ENCODE measurements around the gene RTBDN.
"Not testable (repeated sequence)": the region's sequence is repeated elsewhere in the genome, so short reads cannot be mapped to it uniquely, and the experiment has no call there.

The RTBDN gene

GRCh38 chr19:12866416-12867119 is 32.2 kb upstream of the RTBDN start:
- ATAC-seq (replicated peaks) = no peak
- H3K4me1 Mint-ChIP-seq = peaks cover 11 to 17% of the 10 kb centered on the region in 2 donors
- H3K36me3 Mint-ChIP-seq = peaks cover 0 to 2% of the 10 kb centered on the region in 2 donors
- peak overlapping the region; percentile 48 for H3K27ac Mint-ChIP-seq
- DNase-seq = no peak
- peaks cover 6 to 7% of the 10 kb centered on the region in 2 donors for H3K27me3 Mint-ChIP-seq
- peak overlapping the region; percentile 83 to 87 for H3K4me3 Mint-ChIP-seq
- no peaks in the 10 kb centered on the region for H3K9me3 Mint-ChIP-seq

GRCh38 chr19:12865746-12866415 is 31.5 kb upstream of the RTBDN start:
- Mint-ChIP-seq H3K4me1 (peaks cover 11 to 17% of the 10 kb centered on the region in 2 donors), H3K4me3 (peak overlapping the region in 1 of 2 donors; percentile 60), H3K36me3 (peaks cover 0 to 2% of the 10 kb centered on the region in 2 donors), H3K27me3 (peaks cover 13% of the 10 kb centered on the region in 2 donors), H3K9me3 (no peaks in the 10 kb centered on the region), H3K27ac (no peak overlapping the region)
- DNase-seq (no peak), ATAC-seq (replicated peaks) (no peak)

DNA sequence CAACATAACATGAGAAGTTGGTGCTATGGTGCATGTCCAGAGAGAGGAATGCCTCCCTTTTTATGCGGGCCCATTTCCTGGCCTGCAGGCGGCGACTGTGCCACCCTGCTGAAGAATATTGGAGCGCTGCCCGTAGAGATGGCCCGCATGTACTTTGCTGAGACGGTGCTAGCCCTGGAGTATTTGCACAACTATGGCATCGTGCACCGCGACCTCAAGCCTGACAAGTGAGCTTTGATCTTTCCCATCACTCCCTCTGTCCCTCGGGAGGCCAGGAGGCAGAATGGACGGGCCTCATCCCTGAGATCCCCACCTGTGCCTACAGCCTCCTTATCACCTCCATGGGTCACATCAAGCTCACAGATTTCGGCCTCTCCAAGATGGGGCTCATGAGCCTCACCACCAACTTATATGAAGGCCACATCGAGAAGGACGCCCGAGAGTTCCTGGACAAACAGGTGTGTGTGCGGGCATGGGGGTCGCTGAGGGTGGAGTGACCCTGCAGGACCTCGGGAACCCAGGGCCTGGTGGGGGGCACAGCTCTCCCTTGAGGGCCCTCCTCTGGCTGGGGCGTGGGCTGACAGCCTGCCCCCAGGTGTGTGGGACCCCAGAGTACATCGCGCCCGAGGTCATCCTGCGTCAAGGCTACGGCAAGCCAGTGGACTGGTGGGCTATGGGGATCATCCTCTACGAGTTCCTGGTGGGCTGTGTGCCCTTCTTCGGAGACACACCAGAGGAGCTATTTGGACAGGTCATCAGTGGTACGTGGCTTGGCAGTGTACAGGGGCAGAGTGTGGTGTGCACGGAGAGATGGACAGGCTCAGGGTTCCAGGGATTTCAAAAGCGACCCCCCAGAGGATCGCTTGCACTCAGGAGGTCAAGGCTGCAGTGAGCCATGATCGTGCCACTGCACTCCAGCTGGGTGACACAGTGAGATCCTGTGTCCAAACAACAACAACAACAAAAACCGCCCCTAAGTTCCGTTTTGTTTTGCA is 30.6 kb upstream of the RTBDN start:
- Mint-ChIP-seq H3K36me3 (peaks cover 0 to 2% of the 10 kb centered on the region in 2 donors), H3K27me3 (peaks cover 17 to 18% of the 10 kb centered on the region in 2 donors), H3K4me3 (no peak overlapping the region), H3K9me3 (no peaks in the 10 kb centered on the region), H3K27ac (no peak overlapping the region), H3K4me1 (peaks cover 11 to 17% of the 10 kb centered on the region in 2 donors)
- ATAC-seq (replicated peaks) = no peak
- no peak for DNase-seq

- Mint-ChIP-seq H3K9me3 (no peaks in the 10 kb centered on the region), H3K27me3 (peaks cover 17 to 18% of the 10 kb centered on the region in 2 donors), H3K27ac (no peak overlapping the region), H3K4me1 (peaks cover 11 to 14% of the 10 kb centered on the region in 2 donors), H3K4me3 (no peak overlapping the region), H3K36me3 (no peaks in the 10 kb centered on the region)
- no peak for ATAC-seq (replicated peaks)
- no peak for DNase-seq
These were observed 29.8 kb upstream of the RTBDN start for GRCh38 chr19:12864143-12864542.

DNA sequence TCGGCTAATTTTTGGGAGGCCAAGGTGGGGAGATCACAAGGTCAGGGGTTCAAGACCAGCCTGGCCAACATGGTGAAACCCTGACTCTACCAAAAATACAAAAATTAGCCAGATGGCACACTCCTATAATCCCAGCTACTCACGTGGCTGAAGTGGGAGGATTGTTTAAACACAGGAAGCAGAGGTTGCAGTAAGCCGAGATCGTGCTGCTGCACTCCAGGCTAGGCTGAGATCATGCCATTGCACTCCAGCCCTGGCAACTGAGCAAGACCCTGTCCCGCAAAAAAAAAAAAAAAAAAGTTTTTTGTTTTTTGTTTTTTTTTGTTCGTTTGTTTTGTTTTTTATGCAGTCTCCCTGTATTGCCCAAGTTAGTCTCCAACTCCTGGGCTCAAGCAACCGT is 25.2 kb upstream of the RTBDN start:
- Mint-ChIP-seq H3K27me3 (peaks cover 13 to 17% of the 10 kb centered on the region in 2 donors), H3K9me3 (peaks cover 2 to 3% of the 10 kb centered on the region in 2 donors), H3K4me1 (no peaks in the 10 kb centered on the region), H3K4me3 (no peak overlapping the region), H3K36me3 (no peaks in the 10 kb centered on the region), H3K27ac (no peak overlapping the region)
- ATAC-seq (replicated peaks) = no peak
- DNase-seq = no peak

DNA sequence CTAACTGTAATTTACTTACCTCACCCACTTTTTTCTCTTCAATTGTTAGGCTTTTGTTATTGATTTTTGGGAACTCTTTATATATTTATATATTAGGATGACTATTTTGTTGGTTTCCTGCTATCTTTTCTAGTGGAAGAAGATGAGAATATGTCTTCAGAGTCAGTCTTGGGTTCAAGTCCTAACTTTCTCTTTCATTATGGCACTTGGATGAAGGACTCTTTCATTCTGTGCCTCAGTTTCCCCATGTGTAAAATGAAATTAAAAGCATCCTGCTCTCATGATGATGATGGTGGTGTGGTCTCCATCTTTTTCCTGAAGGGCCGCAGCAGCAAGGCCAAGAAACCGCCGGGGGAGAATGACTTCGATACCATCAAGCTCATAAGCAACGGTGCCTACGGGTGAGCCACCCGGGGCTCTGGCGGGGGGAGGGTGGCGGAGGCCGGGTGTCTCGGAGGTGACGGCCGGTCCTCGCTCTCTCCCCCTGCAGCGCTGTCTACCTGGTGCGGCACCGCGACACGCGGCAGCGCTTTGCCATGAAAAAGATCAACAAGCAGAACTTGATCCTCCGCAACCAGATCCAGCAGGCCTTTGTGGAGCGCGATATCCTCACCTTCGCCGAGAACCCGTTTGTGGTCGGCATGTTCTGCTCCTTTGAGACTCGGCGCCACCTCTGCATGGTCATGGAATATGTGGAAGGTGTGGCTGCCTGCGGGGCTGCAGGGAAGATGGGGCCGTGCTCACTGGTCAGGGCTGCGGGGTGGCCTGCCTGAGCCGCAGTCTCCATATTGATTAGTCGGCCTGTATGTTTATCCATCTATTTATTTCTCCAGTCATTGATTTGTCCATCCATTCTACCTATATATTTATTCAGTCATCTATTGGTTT is 23.9 kb upstream of the RTBDN start:
- Mint-ChIP-seq H3K4me3 (no peak overlapping the region), H3K27ac (no peak overlapping the region), H3K27me3 (peaks cover 13 to 14% of the 10 kb centered on the region in 2 donors), H3K4me1 (no peaks in the 10 kb centered on the region), H3K36me3 (no peaks in the 10 kb centered on the region), H3K9me3 (peaks cover 2 to 3% of the 10 kb centered on the region in 2 donors)
- ATAC-seq (replicated peaks) (no peak), DNase-seq (no peak)

- DNase-seq (no peak), ATAC-seq (replicated peaks) (no peak)
- H3K4me1 Mint-ChIP-seq = no peaks in the 10 kb centered on the region
- no peak overlapping the region for H3K27ac Mint-ChIP-seq
- no peaks in the 10 kb centered on the region for H3K36me3 Mint-ChIP-seq
- H3K27me3 Mint-ChIP-seq = peaks cover 14 to 18% of the 10 kb centered on the region in 2 donors
- no peak overlapping the region for H3K4me3 Mint-ChIP-seq
- peaks cover 2 to 3% of the 10 kb centered on the region in 2 donors for H3K9me3 Mint-ChIP-seq
These were observed 22.3 kb upstream of the RTBDN start for GRCh38 chr19:12856653-12857052.

GRCh38 chr19:12847159-12848139 is 13.1 kb upstream of the RTBDN start:
- peak; percentile 86 for DNase-seq
- peak overlapping the region; percentile 74 to 78 for H3K4me3 Mint-ChIP-seq
- peak; percentile 97 to 99 for ATAC-seq (replicated peaks)
- H3K27ac Mint-ChIP-seq = peak overlapping the region; percentile 75
- H3K4me1 Mint-ChIP-seq = peaks cover 9 to 12% of the 10 kb centered on the region in 2 donors
- H3K27me3 Mint-ChIP-seq = peaks cover 25 to 54% of the 10 kb centered on the region in 2 donors
- no peaks in the 10 kb centered on the region for H3K9me3 Mint-ChIP-seq
- H3K36me3 Mint-ChIP-seq = no peaks in the 10 kb centered on the region

DNA sequence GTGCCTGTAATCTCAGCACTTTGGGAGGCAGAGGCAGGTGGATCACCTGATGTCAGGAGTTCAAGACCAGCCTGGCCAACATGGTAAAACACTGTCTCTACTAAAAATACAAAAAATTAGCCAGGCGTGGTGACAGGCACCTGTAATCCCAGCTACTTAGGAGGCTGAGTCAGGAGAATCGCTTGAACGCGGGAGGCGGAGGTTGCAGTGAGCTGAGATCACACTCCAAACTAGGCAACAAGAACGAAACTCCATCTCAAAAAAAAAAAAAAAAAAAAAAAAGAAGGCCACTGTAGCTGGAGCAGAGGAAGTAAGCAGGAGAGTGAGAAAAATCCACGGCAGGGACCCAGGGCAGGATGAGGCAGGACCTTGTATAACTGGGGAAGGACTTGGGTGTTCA is 12.2 kb upstream of the RTBDN start:
- ATAC-seq (replicated peaks); H3K4me3 Mint-ChIP-seq; H3K27ac Mint-ChIP-seq; DNase-seq; H3K9me3 Mint-ChIP-seq; H3K36me3 Mint-ChIP-seq: not testable (repeated sequence)
- H3K4me1 Mint-ChIP-seq = peaks cover 13 to 14% of the 10 kb centered on the region in 2 donors
- peaks cover 32 to 57% of the 10 kb centered on the region in 2 donors for H3K27me3 Mint-ChIP-seq

DNA sequence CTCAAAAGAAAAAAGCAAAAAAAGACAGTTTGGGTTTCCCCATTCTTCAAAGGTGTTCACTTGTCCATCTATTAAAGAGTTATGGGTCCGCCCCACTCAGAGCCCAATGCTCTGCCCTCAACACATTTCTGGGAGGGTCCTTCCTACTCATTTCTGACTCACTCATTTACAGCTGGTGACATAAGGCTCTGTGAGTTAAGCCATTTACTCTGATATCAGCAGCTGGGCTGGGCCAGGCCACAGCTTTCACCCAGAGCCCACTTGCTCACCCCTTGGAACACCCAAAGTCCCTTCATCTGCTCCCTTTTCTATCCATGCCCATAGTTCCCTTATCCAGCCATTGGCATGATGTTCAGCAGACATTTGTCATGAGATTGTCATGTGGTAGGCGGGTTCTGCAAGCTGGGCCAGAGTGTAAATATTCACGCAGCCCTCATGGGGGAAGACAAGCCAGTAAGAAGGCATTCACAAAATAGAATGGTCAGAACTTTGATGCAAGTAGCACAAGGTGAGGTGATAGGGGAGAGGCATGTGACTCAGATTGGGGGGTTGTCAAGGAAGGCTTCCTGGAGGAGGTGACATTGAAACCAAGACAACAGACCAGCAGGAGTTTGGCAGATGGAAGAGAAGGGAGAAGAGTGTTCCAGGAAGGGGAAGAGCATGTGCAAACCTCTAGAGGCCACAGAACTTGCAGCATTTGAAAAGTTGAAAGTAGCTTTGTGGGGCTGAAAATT is 9.8 kb upstream of the RTBDN start:
- ATAC-seq (replicated peaks) (no peak), DNase-seq (no peak)
- H3K4me3 Mint-ChIP-seq = no peak overlapping the region
- H3K27me3 Mint-ChIP-seq = peaks cover 54 to 75% of the 10 kb centered on the region in 2 donors
- H3K36me3 Mint-ChIP-seq = no peaks in the 10 kb centered on the region
- H3K9me3 Mint-ChIP-seq = no peaks in the 10 kb centered on the region
- no peak overlapping the region for H3K27ac Mint-ChIP-seq
- H3K4me1 Mint-ChIP-seq = peaks cover 26 to 34% of the 10 kb centered on the region in 2 donors

DNA sequence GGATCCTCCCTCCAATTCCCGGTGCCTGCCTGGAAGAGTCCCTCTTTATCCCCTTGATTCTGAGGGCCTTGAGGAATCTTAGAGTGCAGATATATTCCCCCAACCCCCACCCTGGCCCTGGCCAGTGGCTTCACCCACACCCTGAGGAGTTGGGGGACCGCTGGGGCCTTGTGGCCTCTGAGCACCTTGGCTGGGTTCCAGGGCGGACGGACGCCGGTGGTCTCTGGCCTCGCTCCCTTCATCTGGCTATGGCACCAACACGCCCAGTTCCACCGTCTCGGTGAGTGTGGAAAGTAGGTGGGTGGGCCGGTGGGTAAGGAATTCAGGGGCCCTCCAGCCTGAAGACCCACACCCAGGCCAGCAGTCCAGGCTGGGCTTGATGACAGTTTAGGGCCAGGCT is 8.9 kb upstream of the RTBDN start:
- no peak for ATAC-seq (replicated peaks)
- Mint-ChIP-seq H3K4me1 (peaks cover 30 to 42% of the 10 kb centered on the region in 2 donors), H3K4me3 (no peak overlapping the region), H3K36me3 (no peaks in the 10 kb centered on the region), H3K27me3 (peaks cover 58 to 79% of the 10 kb centered on the region in 2 donors), H3K9me3 (no peaks in the 10 kb centered on the region), H3K27ac (no peak overlapping the region)
- DNase-seq = no peak

DNA sequence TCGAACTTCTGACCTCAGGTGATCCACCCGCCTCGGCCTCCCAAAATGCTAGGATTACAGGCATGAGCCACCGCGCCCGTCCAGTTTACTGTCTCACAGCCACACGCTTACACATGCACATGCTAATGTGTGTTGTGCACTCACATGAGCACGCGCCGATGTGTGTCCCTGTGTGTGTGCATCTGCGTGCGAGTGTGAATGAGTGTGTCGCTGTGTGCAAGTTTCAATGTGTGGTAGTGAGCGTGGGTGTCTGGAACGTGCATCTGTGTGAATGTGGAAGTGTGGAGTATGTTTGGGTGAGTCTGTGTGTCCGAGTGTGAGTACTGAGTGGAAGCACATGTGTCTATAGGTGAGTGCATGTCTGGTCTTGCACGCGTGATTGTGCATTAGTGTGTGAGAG is 8.1 kb upstream of the RTBDN start:
- ATAC-seq (replicated peaks) = no peak
- Mint-ChIP-seq H3K27ac (no peak overlapping the region), H3K36me3 (no peaks in the 10 kb centered on the region), H3K9me3 (no peaks in the 10 kb centered on the region), H3K4me1 (peaks cover 27 to 42% of the 10 kb centered on the region in 2 donors), H3K27me3 (peaks cover 65 to 80% of the 10 kb centered on the region in 2 donors), H3K4me3 (no peak overlapping the region)
- no peak for DNase-seq
